Measurements from ENCODE around the gene FBN2.

DNA sequence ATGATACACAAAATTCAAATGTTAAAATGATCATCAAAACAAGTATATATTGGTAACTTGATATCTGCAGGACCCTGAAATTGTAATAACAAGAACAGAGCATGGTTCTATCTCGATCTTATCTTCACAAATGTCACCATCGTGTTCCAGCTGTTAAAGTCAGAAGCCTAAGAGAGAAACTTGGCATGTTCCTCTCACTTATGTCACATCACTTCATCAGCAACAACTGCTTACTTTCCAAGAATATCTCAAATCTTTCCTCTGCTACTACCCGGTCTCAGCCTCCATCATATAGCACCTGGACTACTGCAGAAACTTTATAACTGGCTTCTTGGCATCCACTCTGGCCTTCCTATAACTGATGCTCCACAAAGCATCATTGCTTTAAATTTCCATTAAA is 84.9 kb downstream of the FBN2 start:
- TF ChIP-seq CTCF (IDR thresholded peaks at IDR 0.05) (no peak), POLR2A (IDR thresholded peaks at IDR 0.05) (no peak)
